Activated naive CD4-positive, alpha-beta T cell treated with anti-CD3 and anti-CD28 coated beads, Interleukin-2, amount 10 ng/mL, durations not matched to agents 7 days and 5 days (primary cell): ENCODE data around the gene COPRS.
A peak's percentile ranks its signal among the peaks of the same experiment; 100 is the strongest.
"Not testable (repeated sequence)": the region's sequence is repeated elsewhere in the genome, so short reads cannot be mapped to it uniquely, and the experiment has no call there.

Source experiments
- CTCF ChIA-PET: fragments of 350-600 bp; sonication (Branson Sonifier 250); formaldehyde crosslinking; loops from one replicate; lab custom pipeline; 2021; ENCODE audit warnings: antibody characterized with exemption; lab: Charles Lee
- DNase-seq: peaks from one replicate; pipeline ENCODE4 v3.0.0-alpha.2; 2020
- H3K27ac Mint-ChIP-seq: one replicate; pipeline ENCODE4 v1.8.0; 2021; ENCODE audit warnings: mild to moderate bottlenecking, moderate library complexity, mixed read lengths
- H3K27me3 Mint-ChIP-seq: one replicate; pipeline ENCODE4 v1.8.0; 2021; ENCODE audit warnings: mild to moderate bottlenecking, mixed read lengths
- H3K36me3 Mint-ChIP-seq: one replicate; pipeline ENCODE4 v1.8.0; 2021; ENCODE audit warnings: mixed read lengths
- H3K4me1 Mint-ChIP-seq: one replicate; pipeline ENCODE4 v1.8.0; 2021; ENCODE audit warnings: mixed read lengths
- H3K4me3 Mint-ChIP-seq: one replicate; pipeline ENCODE4 v1.8.0; 2021; ENCODE audit warnings: mild to moderate bottlenecking, moderate library complexity, mixed read lengths
- H3K9me3 Mint-ChIP-seq: one replicate; pipeline ENCODE4 v1.8.0; 2021; ENCODE audit warnings: mixed read lengths

COPRS gene

DNA sequence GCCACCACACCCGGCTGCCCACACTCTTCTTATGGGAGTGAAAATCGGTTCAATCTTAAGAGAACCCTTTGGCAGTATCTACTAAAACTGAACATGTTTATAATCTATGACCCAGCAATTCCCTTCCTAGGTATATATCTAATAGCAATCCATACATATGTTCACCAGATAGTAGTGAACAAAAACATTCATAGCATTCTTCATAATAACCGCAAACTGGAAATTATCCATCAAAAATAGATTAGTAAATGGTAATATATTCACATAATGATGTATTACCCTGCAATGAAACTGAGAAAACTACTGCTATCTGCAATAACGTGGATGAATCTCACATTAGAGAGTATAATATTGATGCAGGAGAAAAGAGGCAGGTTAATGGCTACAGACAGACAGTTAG, 23.1 kb downstream of the COPRS start:
- CTCF ChIA-PET: no interaction called here

DNA sequence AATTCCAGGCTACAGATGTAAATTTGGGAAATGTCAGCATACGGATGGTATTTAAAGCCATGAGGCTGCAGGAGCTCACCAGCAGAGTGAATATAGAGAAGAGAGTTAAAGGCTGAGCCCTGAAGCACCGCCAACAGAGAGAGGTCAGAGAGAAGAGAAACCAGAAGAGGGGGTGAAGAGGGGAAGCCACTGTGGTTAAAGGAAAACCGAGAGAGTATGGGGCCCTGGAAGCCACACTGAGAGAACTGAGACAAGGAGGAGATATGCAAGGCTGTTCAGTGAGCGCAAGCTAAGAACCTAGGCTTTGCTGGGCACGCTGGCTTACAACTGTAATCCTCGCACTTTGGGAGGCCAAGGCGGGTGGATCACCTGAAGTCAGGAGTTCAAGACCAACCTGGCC, 24.6 kb downstream of the COPRS start:
- H3K36me3 Mint-ChIP-seq: no peaks in the 10 kb centered on the region

More for the DNA sequence above, 23.1 kb downstream of the COPRS start:
- peaks cover 33% of the 10 kb centered on the region for H3K27me3 Mint-ChIP-seq
- no peak overlapping the region for H3K27ac Mint-ChIP-seq
- no peaks in the 10 kb centered on the region for H3K36me3 Mint-ChIP-seq
- DNase-seq: no peak
- peaks cover 9% of the 10 kb centered on the region for H3K4me1 Mint-ChIP-seq
- no peaks in the 10 kb centered on the region for H3K9me3 Mint-ChIP-seq
- no peak overlapping the region for H3K4me3 Mint-ChIP-seq

DNA sequence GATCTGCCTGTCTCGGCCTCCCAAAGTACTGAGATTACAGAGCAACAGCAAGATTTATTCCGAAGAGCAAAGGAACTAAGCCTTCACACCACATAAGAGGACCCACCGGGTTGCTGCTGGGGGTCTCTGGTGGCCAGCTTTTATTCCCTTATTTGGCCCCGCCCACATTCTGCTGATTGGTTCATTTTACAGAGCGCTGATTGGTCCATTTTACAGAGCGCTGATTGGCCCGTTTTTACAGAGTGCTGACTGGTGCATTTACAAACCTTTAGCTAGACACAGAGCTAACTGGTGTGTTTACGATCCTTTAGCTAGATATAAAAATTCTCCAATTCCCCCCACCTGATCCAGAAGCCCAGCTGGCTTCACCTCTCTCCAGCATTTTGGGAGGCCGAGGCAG, 26.3 kb downstream of the COPRS start:
- Mint-ChIP-seq H3K27me3 (peaks cover 19% of the 10 kb centered on the region), H3K36me3 (no peaks in the 10 kb centered on the region), H3K9me3 (no peaks in the 10 kb centered on the region), H3K27ac (no peak overlapping the region), H3K4me1 (peaks cover 9% of the 10 kb centered on the region), H3K4me3 (no peak overlapping the region)
- CTCF ChIA-PET: no interaction called here
- DNase-seq: no peak

More for the DNA sequence above, 24.6 kb downstream of the COPRS start:
- H3K4me3 Mint-ChIP-seq: no peak overlapping the region
- no peak overlapping the region for H3K27ac Mint-ChIP-seq
- peaks cover 9% of the 10 kb centered on the region for H3K4me1 Mint-ChIP-seq
- CTCF ChIA-PET: interaction anchor here (0.8 to 1.3 kb wide), 2 partner anchors 8 to 301 kb away, joined by 3 read pairs; no protein-coding TSS in a partner anchor
- H3K9me3 Mint-ChIP-seq: no peaks in the 10 kb centered on the region
- peak; percentile 22 for DNase-seq
- H3K27me3 Mint-ChIP-seq: peaks cover 23% of the 10 kb centered on the region

DNA sequence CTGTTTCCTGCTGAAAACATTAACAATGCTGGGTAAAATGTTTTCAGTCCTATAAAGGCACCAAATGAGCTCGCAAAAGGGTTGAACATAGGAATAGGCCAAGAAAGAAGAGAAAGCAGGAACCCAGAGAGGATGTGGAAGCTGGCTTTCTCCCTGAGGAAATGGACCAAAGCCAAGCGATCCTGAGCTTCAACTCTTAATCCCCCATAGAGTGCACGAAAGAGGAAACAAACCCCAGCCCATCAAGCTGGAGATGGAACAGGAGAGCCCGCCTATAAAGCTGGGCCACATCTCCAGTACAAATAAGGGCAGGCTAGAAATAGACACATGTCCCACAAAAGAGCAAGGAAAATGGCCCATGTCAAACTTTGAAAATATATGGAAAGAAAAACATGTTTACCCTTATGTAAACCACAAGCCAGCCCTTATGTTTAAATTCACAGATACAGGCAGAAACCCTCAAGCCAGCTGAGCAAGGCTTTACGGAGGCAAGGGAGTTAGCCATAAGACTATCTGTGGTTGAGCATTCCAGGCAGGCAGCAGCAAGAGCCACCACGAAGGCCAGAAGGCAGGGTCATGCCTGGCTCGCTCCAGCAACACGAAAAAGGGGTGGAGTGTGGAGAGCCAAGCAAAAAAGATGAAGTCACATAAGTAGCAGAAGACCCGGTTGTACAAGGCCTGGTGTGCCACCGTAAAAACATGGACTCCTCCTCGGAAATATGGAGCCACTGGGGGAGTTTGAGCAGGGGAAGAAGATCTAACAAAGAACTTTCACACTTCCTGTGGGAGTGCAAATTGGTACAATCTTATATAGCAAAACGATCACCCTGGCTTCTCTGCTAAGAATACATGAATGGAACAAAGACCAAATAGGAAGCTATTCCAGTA, 27.8 kb downstream of the COPRS start:
- peaks cover 17% of the 10 kb centered on the region for H3K27me3 Mint-ChIP-seq
- no peaks in the 10 kb centered on the region for H3K36me3 Mint-ChIP-seq
- no peak overlapping the region for H3K27ac Mint-ChIP-seq
- no peak overlapping the region for H3K4me3 Mint-ChIP-seq
- DNase-seq: no peak
- H3K9me3 Mint-ChIP-seq: no peaks in the 10 kb centered on the region
- H3K4me1 Mint-ChIP-seq: peaks cover 9% of the 10 kb centered on the region
- CTCF ChIA-PET: no interaction called here

DNA sequence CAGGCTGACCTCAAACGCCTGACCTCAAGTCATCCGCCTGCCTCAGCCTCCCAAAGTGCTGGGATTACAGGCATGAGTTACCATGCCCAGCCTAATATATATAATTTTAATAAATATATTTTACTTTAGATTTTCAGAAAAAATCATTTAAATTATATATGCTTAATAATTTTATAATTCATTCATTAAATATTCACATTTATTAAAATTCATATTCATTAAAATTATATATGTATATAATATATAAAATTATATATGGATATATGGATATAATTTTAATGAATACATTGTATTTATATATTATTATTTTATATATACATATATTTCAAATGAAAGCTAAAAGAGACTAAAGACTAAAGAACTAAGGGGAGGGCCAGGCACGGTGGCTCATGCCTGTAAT, 29.4 kb downstream of the COPRS start:
- Mint-ChIP-seq H3K4me3 (no peak overlapping the region), H3K27ac (no peak overlapping the region), H3K36me3 (no peaks in the 10 kb centered on the region), H3K27me3 (peaks cover 12% of the 10 kb centered on the region), H3K9me3 (no peaks in the 10 kb centered on the region), H3K4me1 (peaks cover 6% of the 10 kb centered on the region)
- no peak for DNase-seq
- CTCF ChIA-PET: no interaction called here

DNA sequence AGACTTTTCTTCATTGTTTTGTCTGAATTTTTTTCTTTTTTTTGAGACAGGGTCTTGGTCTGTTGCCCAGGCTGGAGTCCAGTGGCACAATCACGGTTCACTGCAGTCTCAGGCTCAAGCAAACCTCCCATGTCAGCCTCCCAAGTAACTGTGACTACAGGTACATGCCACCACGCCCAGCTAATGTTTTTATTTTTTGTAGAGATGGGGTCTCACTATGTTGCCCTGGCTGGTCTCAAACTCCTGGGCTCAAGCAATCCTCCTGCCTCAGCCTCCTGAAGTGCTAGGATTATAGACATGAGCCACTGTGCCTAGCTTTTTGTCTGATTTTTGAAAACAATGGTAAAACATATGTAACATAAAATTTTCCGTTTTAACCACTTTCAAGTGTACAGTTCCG, 30.1 kb downstream of the COPRS start:
- H3K27me3 Mint-ChIP-seq, H3K4me1 Mint-ChIP-seq, H3K9me3 Mint-ChIP-seq, H3K27ac Mint-ChIP-seq, CTCF ChIA-PET, H3K4me3 Mint-ChIP-seq, H3K36me3 Mint-ChIP-seq, DNase-seq: not testable (repeated sequence)

DNA sequence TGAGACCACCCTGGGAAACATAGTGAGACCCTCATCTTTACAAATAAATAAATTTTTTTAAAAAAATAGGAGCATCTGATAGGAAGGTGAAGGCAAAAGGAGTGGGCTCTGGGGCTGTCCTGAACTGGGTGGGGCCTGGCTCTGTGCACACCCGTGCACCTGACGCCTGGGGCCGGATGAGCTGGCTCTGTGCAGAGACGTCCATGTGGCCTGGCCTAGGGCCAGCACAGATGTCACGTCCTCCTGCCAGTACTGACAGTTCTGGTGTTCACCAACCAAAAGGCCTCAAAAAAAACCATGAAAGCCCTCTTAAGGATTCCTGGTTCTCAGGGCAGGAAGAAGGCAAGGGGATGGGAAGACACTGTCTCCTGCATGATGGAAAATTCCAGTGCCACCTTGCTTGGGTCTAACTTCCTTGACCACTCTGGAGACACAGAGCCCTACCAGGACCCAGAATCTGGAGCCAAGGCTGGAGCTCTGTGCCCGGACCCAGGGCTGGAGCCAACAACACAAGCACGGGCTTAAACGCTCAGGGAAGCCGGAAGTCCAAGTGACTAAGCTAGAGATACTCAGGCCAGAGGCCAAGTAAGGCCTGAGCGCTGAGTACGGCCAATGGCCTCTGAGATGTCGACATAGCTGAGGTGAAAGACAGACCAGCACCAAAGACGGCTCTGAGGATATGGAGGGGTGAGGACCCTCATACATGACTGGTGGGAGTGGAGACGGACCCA, 32.9 kb downstream of the COPRS start:
- no peak overlapping the region for H3K4me3 Mint-ChIP-seq
- H3K27me3 Mint-ChIP-seq: peaks cover 4% of the 10 kb centered on the region
- H3K4me1 Mint-ChIP-seq: no peaks in the 10 kb centered on the region
- no peak overlapping the region for H3K27ac Mint-ChIP-seq
- H3K9me3 Mint-ChIP-seq: no peaks in the 10 kb centered on the region
- CTCF ChIA-PET: no interaction called here
- no peak for DNase-seq
- no peaks in the 10 kb centered on the region for H3K36me3 Mint-ChIP-seq

DNA sequence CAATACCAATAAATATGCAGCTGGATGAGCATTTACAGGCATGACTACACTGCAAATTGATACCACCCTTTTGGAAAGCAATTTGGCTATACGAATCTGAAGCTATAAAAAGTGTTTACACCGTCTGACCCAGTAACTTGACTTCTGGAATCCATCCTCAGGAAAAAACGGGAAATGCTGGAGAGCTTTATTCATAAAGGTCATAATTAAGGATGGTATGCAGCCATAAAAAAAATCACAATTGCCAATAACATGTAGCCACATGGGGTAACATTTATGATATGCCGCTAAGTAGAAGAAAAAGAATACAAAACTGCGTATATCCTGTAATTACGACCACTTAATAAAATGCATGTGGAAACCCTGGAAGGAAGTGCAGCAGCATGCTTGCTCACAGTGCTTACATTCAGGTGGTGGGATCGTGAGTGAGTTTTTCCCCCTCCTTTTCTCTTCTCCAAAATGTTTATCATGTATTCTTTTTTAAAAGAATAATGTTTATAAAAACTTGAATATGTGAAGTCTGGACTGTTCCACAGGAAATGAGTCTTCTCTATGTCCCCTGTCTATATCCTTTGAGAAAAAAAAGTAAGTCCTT, 34.2 kb downstream of the COPRS start:
- CTCF ChIA-PET: interaction anchor here (1.6 kb wide), 1 partner anchor 18 kb away, joined by 5 read pairs; no protein-coding TSS in a partner anchor
- Mint-ChIP-seq H3K4me1 (no peaks in the 10 kb centered on the region), H3K4me3 (no peak overlapping the region), H3K9me3 (no peaks in the 10 kb centered on the region), H3K27ac (no peak overlapping the region), H3K36me3 (no peaks in the 10 kb centered on the region), H3K27me3 (peaks cover 9% of the 10 kb centered on the region)
- no peak for DNase-seq

DNA sequence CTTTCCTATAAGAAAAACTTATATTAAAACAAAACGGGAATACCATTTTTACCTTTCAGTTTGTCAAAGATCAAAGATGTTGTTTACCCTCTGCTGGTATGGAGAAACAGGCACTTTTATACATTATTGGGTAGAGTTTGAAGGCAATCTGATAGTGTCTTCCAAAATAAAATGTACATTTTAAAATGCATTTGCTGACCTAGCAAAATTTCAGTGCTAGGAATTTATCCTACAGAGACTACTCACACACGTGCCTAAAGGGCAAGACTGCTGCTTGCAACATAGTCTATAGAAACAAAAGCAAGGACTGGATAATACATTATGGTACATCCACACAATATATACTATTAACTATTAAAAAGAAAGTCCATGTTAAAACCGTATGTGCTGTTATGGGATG, 36.0 kb downstream of the COPRS start:
- Mint-ChIP-seq H3K9me3 (no peaks in the 10 kb centered on the region), H3K27ac (no peak overlapping the region), H3K4me1 (no peaks in the 10 kb centered on the region), H3K4me3 (no peak overlapping the region), H3K27me3 (peaks cover 9% of the 10 kb centered on the region), H3K36me3 (no peaks in the 10 kb centered on the region)
- DNase-seq: no peak
- CTCF ChIA-PET: interaction anchor here (1.6 kb wide), 1 partner anchor 20 kb away, joined by 5 read pairs; no protein-coding TSS in a partner anchor

DNA sequence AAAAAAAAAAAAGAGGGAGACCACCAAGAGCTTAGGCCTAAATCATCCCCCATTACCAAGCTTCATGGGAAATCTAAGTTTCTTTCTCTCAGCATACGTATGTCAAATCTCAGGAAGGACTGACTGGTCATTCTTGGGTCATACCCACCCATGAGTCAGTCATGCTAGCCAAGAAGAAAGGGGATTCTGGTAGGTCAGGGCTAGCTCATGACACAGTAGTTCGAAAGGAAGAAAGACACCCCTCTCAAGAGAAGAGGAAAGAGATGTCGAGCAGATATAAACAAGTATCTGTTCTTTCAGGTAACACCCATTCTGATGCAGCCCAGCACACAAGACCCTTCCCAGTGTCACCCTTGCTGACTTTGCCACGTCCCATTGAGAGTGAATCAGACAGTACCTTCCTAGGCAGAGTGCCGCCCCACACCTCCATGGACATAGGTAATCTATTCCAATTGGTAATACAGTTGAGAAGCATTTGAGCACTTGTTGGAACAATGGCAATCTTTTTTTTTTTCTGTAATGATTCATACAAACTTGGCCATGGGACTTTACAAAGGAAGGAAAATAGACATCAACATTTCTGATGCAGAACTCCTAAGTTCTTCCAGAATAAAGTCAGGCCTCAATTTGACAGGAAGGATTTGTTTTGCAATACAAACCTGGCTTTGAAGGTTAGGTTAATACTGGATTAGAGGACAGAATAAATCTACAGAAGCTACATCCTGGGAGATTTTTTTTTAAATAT, 38.2 kb downstream of the COPRS start:
- no peak for DNase-seq
- Mint-ChIP-seq H3K4me3 (no peak overlapping the region), H3K9me3 (no peaks in the 10 kb centered on the region), H3K27ac (no peak overlapping the region), H3K36me3 (no peaks in the 10 kb centered on the region), H3K27me3 (peaks cover 5% of the 10 kb centered on the region), H3K4me1 (no peaks in the 10 kb centered on the region)
- CTCF ChIA-PET: no interaction called here

DNA sequence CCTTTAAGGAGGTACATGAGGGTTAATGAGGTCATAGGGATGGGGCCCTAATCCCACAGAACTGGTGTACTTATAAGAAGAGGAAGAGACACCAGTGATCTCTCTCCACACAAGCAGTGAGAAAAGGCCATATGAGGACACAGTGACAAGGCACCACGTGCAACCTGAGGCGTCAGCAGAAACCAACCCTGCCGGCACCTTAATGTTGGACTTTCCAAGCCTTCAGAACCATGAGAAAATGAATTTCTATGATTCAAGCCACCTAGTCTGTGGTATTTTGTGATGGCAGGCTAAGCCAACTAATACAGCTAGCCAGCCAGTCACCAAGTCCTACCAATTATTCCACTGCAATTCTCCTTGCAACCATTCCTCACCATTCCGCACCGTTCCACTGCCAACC, 39.5 kb downstream of the COPRS start:
- no peak overlapping the region for H3K27ac Mint-ChIP-seq
- no peak overlapping the region for H3K4me3 Mint-ChIP-seq
- no peak for DNase-seq
- H3K9me3 Mint-ChIP-seq: no peaks in the 10 kb centered on the region
- peaks cover 5% of the 10 kb centered on the region for H3K27me3 Mint-ChIP-seq
- H3K4me1 Mint-ChIP-seq: no peaks in the 10 kb centered on the region
- no peaks in the 10 kb centered on the region for H3K36me3 Mint-ChIP-seq
- CTCF ChIA-PET: no interaction called here

DNA sequence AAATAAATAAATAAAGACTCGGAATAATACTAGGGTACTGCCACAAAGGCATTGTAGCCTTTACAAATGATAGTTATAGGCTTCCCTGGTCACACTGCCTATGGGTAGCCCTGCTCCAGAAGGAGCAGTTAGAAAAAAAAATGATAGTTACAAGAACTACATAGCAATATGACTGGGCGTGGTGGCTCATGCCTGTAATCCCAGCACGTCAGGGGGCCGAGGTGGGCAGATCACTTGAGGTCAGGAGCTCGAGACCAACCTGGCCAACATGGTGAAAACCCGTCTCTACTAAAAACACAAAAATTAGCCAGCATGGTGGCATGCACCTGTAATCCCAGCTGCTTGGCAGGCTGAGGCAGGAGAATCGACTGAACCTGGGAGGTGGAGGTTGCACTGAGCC, 40.2 kb downstream of the COPRS start:
- H3K4me3 Mint-ChIP-seq, H3K27me3 Mint-ChIP-seq, H3K4me1 Mint-ChIP-seq, DNase-seq, H3K27ac Mint-ChIP-seq, CTCF ChIA-PET, H3K9me3 Mint-ChIP-seq, H3K36me3 Mint-ChIP-seq: not testable (repeated sequence)

DNA sequence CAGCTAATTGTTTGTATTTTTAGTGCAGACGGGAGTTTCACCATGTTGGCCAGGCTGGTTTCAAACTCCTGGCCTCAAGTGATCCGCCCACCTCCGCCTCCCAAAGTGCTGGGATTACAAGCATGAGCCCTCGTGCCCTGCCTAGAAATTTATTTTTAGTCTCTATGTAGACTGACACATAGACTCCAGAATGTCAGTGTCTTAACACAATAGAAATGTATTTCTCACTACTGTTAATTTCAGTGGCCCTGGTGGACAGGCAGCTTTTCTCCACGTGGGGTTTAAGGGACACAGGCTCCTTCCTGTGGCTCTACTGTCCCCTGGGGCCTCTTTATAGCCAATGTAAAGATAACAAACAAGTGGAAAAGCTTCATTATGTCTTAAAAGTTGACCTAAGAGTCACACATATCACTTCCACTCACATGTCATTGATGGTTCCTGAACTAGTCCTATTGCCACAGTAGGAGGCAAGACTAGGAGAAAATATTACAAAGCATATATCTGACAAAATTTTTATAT, 43.8 kb downstream of the COPRS start:
- CTCF ChIA-PET: interaction anchor here (0.6 to 0.7 kb wide), 2 partner anchors 26 to 397 kb away, joined by 3 read pairs; no protein-coding TSS in a partner anchor
- Mint-ChIP-seq H3K4me1 (no peaks in the 10 kb centered on the region), H3K9me3 (no peaks in the 10 kb centered on the region), H3K27me3 (peaks cover 4% of the 10 kb centered on the region), H3K4me3 (no peak overlapping the region), H3K27ac (no peak overlapping the region), H3K36me3 (no peaks in the 10 kb centered on the region)
- no peak for DNase-seq

DNA sequence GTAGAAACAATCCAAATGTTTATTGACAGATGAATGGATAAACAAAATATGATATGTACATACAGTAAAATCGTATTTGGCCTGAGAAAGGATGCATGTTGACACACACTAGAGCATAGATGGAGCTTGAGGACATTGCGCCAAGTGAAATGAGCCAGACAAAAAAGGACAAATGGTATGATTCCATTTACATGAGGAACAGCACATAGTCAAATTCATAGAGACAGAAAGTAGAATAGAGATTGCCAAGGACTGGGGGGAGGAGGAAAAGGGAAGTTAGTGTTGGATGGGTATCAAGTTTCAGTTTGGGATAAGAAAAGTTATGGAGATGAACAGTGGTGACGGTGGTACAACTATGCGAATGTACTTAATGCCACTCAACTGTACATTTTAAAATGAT, 47.9 kb downstream of the COPRS start:
- no peak for DNase-seq
- H3K27ac Mint-ChIP-seq: no peak overlapping the region
- no peaks in the 10 kb centered on the region for H3K4me1 Mint-ChIP-seq
- no peaks in the 10 kb centered on the region for H3K9me3 Mint-ChIP-seq
- no peak overlapping the region for H3K4me3 Mint-ChIP-seq
- peaks cover 4% of the 10 kb centered on the region for H3K27me3 Mint-ChIP-seq
- no peaks in the 10 kb centered on the region for H3K36me3 Mint-ChIP-seq
- CTCF ChIA-PET: no interaction called here
